ENCODE measurements around the gene CCDC194.

CCDC194 gene

GRCh38 chr19:17346109-17346671, 47.8 kb downstream of the CCDC194 start:
- H3K9me3 Mint-ChIP-seq = no peaks in the 10 kb centered on the region
- peaks cover 19% of the 10 kb centered on the region for H3K4me1 Mint-ChIP-seq
- DNase-seq = peak; percentile 85
- no peak overlapping the region for H3K4me3 Mint-ChIP-seq
- H3K27me3 Mint-ChIP-seq = peaks cover 42% of the 10 kb centered on the region
- CTCF ChIA-PET = interaction anchor here (0.9 to 5.8 kb wide), 6 partner anchors 10 to 120 kb away, joined by 4 to 44 read pairs (median 6); no protein-coding TSS in a partner anchor
- H3K36me3 Mint-ChIP-seq = peaks cover 3% of the 10 kb centered on the region
- H3K27ac Mint-ChIP-seq = no peak overlapping the region

DNA sequence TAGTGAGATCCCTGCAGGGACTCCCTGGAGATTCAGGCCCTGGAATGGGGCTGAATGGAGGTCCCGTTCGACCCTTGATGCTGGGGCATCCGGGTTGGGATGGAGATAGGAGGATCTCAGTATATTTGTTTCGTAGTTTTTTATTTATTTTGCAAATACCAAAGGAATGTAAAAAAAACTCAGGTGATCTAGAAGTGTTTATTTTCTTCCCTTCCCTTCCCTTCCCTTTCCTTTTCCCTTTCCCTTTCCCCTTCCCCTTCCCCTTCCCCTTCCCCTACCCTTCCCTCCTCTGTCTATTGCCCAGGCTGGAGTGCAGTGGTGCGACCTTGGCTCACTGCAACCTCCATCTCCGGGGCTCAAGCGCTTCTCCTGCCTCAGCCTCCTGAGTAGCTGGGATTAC, 52.2 kb downstream of the CCDC194 start:
- DNase-seq = no peak
- H3K27ac Mint-ChIP-seq = no peak overlapping the region
- CTCF ChIA-PET = interaction anchor here (0.7 kb wide), 1 partner anchor 304 kb away, joined by 3 read pairs; no protein-coding TSS in a partner anchor
- H3K9me3 Mint-ChIP-seq = no peaks in the 10 kb centered on the region
- H3K27me3 Mint-ChIP-seq = no peaks in the 10 kb centered on the region
- peaks cover 7% of the 10 kb centered on the region for H3K36me3 Mint-ChIP-seq
- H3K4me3 Mint-ChIP-seq = no peak overlapping the region
- H3K4me1 Mint-ChIP-seq = peaks cover 29% of the 10 kb centered on the region

DNA sequence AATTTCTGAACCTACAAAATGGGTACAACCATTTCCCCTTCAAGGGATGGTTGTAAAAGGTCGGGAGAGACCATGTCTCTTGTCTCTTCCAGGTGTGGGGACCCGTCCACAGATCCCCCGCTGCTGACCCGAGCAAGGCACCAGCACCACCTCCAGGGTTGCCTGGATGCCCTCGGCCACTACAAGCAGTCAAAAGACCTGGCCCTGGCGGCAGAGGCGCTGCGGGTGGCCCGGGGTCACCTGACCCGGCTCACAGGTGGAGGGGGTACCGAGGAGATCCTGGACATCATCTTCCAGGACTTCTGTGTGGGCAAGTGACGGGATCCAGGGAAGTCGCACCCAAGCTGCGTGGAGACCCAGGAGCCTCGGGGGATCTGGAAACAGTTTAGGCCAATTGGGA, 52.6 kb downstream of the CCDC194 start:
- DNase-seq = no peak
- no peaks in the 10 kb centered on the region for H3K27me3 Mint-ChIP-seq
- no peak overlapping the region for H3K27ac Mint-ChIP-seq
- no peak overlapping the region for H3K4me3 Mint-ChIP-seq
- CTCF ChIA-PET = no interaction called here
- H3K36me3 Mint-ChIP-seq = peaks cover 7% of the 10 kb centered on the region
- H3K9me3 Mint-ChIP-seq = no peaks in the 10 kb centered on the region
- H3K4me1 Mint-ChIP-seq = peaks cover 27% of the 10 kb centered on the region

DNA sequence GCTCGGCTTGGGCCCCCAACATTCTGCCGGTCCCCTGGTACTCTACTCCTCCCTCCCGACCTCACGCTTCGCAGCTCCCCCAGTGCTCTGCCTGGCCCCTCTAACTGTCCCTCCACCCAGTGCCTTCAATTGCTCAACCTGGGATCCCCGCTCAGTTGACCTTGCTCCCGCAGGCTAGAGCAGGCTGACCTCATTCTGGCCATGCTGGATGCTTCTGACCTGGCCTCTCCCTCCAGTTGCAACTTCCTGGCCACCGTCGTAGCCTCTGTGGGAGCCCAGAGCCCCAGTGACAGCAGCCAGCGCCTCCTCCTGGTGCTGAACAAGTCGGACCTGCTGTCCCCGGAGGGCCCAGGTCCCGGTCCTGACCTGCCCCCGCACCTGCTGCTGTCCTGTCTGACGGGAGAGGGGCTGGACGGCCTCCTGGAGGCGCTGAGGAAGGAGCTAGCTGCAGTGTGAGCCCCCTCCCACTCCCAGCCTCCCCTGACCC, 53.1 kb downstream of the CCDC194 start:
- peaks cover 7% of the 10 kb centered on the region for H3K36me3 Mint-ChIP-seq
- H3K4me1 Mint-ChIP-seq = peaks cover 24% of the 10 kb centered on the region
- no peak for DNase-seq
- no peak overlapping the region for H3K27ac Mint-ChIP-seq
- CTCF ChIA-PET = no interaction called here
- no peaks in the 10 kb centered on the region for H3K9me3 Mint-ChIP-seq
- no peaks in the 10 kb centered on the region for H3K27me3 Mint-ChIP-seq
- H3K4me3 Mint-ChIP-seq = no peak overlapping the region
